H1 (cell line): ENCODE data around the gene ANKRD24. TPM values are rescaled to one million over a fixed set of nuclear protein-coding genes. Genes with fewer than 3 reads are reported as not detected.

Source experiments
- CTCF ChIA-PET: fragments of 300-600 bp; sonication (Branson Sonifier 250); formaldehyde crosslinking; loops from one replicate; lab custom pipeline; 2021; ENCODE audit not compliant: partially characterized antibody; lab: Charles Lee
- POLR2A ChIA-PET: fragments of 300-600 bp; sonication (Branson Sonifier 250); formaldehyde crosslinking; loops from one replicate; lab custom pipeline; 2021; ENCODE audit warnings: inconsistent platforms; ENCODE audit not compliant: partially characterized antibody; lab: Charles Lee
- DNase-seq, 2 experiments: peaks; one replicate each; pipeline versions ENCODE4 v3.0.0 to v3.0.0-alpha.2; 2010 to 2022; ENCODE audit warnings: low spot score in 2 of 2, low read depth in 1 of 2, mixed read lengths in 1 of 2
- FAIRE-seq: peaks from 2 replicates; lab custom pipeline; 2011; peaks lifted over from hg19 to GRCh38; lab: Jason Lieb, UNC
- H2AFZ ChIP-seq: 2 replicates; pipeline ENCODE4 v1.8.1; 2012; ENCODE audit warnings: low read length, inconsistent platforms
- H2AK5ac ChIP-seq: 2 replicates; pipeline ENCODE4 v1.6.1; 2013; ENCODE audit warnings: low read depth, low read length
- H2BK120ac ChIP-seq: replicated peaks from 2 replicates; pipeline ENCODE3; 2013; ENCODE audit warnings: low read depth, low read length, inconsistent platforms
- H2BK12ac ChIP-seq: 2 replicates; pipeline ENCODE4 v1.6.1; 2013; ENCODE audit warnings: low read depth, low read length
- H2BK15ac ChIP-seq: 2 replicates; pipeline ENCODE4 v1.6.1; 2013; ENCODE audit warnings: low read length
- H2BK20ac ChIP-seq: 2 replicates; pipeline ENCODE4 v1.6.1; 2013; ENCODE audit warnings: low read length
- H2BK5ac ChIP-seq: 2 replicates; pipeline ENCODE4 v1.6.1; 2013; ENCODE audit warnings: low read depth, low read length
- H3K14ac ChIP-seq: 2 replicates; pipeline ENCODE4 v1.6.1; 2013; ENCODE audit warnings: inconsistent platforms; ENCODE audit not compliant: insufficient read length
- H3K18ac ChIP-seq: 2 replicates; pipeline ENCODE4 v1.6.1; 2013; ENCODE audit warnings: low read length; ENCODE audit errors: extremely low read depth
- H3K23ac ChIP-seq: 2 replicates; pipeline ENCODE4 v1.6.1; 2013; ENCODE audit warnings: inconsistent platforms; ENCODE audit not compliant: insufficient read length
- H3K23me2 ChIP-seq: 2 replicates; pipeline ENCODE4 v1.6.1; 2013; ENCODE audit warnings: low read depth, low read length
- H3K27ac ChIP-seq: 2 replicates; pipeline ENCODE4 v1.6.1; 2011; ENCODE audit warnings: low read depth, low read length, inconsistent platforms
- H3K27me3 ChIP-seq, 4 experiments: replicated peaks in 1 of 4; 1 replicate in 1 of 4; 2 replicates in 3 of 4; pipeline versions ENCODE4 v1.6.1 to v1.8.1; 2011 to 2013; ENCODE audit warnings: low read length in 3 of 4, mild to moderate bottlenecking in 3 of 4, inconsistent platforms in 2 of 4, mixed read lengths in 2 of 4, moderate library complexity in 1 of 4; ENCODE audit not compliant: control insufficient read depth in 3 of 4, insufficient read depth in 3 of 4; ENCODE audit errors: extremely low read depth in 1 of 4
- H3K36me3 ChIP-seq, 4 experiments: 2 replicates each; pipeline versions ENCODE4 v1.6.1 to v1.8.1; 2011 to 2013; ENCODE audit warnings: mild to moderate bottlenecking in 4 of 4, low read length in 3 of 4, moderate library complexity in 2 of 4, control low read depth in 1 of 4, inconsistent platforms in 1 of 4; ENCODE audit not compliant: insufficient read depth in 4 of 4, control insufficient read depth in 2 of 4
- H3K4ac ChIP-seq: replicated peaks from 2 replicates; pipeline ENCODE3; 2013; ENCODE audit warnings: low read length, low read depth, mixed read lengths, inconsistent platforms; ENCODE audit not compliant: insufficient read length
- H3K4me1 ChIP-seq, 4 experiments: replicated peaks in 1 of 4; 1 replicate in 1 of 4; 2 replicates in 3 of 4; pipeline versions ENCODE4 v1.6.1 to v1.8.1; 2011 to 2013; ENCODE audit warnings: low read length in 3 of 4, inconsistent platforms in 2 of 4, mixed read lengths in 1 of 4; ENCODE audit not compliant: insufficient read depth in 4 of 4, control insufficient read depth in 3 of 4
- H3K4me2 ChIP-seq, 2 experiments: 2 replicates each; pipeline versions ENCODE4 v1.6.1 to v1.8.1; 2011 to 2013; ENCODE audit warnings: low read depth in 2 of 2, low read length in 2 of 2, control low read depth in 1 of 2, inconsistent platforms in 1 of 2, mild to moderate bottlenecking in 1 of 2; ENCODE audit not compliant: insufficient read depth in 1 of 2
- H3K4me3 ChIP-seq, 4 experiments: fragments of 200-600, 300-600 bp in 1 of 4; sonication (generic), shearing (Covaris generic), sonication (Bioruptor Twin) in 1 of 4; 2 replicates each; pipeline versions ENCODE4 v1.5.1 to v1.8.1; 2011 to 2016; ENCODE audit warnings: low read length in 4 of 4, low read depth in 3 of 4, control low read depth in 2 of 4, inconsistent platforms in 2 of 4, mild to moderate bottlenecking in 2 of 4, mixed read lengths in 1 of 4, moderate library complexity in 1 of 4; ENCODE audit not compliant: insufficient read depth in 2 of 4; ENCODE audit errors: extremely low read depth in 1 of 4
- H3K56ac ChIP-seq: replicated peaks from 2 replicates; pipeline ENCODE3; 2013; ENCODE audit warnings: low read depth, mild to moderate bottlenecking, mixed read lengths, low read length, inconsistent platforms; ENCODE audit not compliant: insufficient read length
- H3K79me1 ChIP-seq: 2 replicates; pipeline ENCODE4 v1.6.1; 2013; ENCODE audit warnings: low read depth, low read length, control low read depth
- H3K79me2 ChIP-seq, 2 experiments: 2 replicates each; pipeline versions ENCODE4 v1.6.1 to v1.8.1; 2012 to 2013; ENCODE audit warnings: low read length in 2 of 2, mild to moderate bottlenecking in 2 of 2, inconsistent platforms in 1 of 2; ENCODE audit not compliant: insufficient read depth in 2 of 2, control insufficient read depth in 1 of 2
- H3K9ac ChIP-seq, 4 experiments: replicated peaks in 1 of 4; 1 replicate in 1 of 4; 2 replicates in 3 of 4; pipeline versions ENCODE4 v1.6.1 to v1.8.1; 2011 to 2013; ENCODE audit warnings: low read depth in 3 of 4, low read length in 3 of 4, control low read depth in 2 of 4, mild to moderate bottlenecking in 2 of 4, moderate library complexity in 2 of 4, inconsistent platforms in 1 of 4; ENCODE audit errors: extremely low read depth in 1 of 4
- H3K9me3 ChIP-seq, 2 experiments: 2 replicates each; pipeline versions ENCODE4 v1.6.1 to v1.8.1; 2012 to 2013; ENCODE audit warnings: mild to moderate bottlenecking in 2 of 2, moderate library complexity in 2 of 2, control low read depth in 1 of 2, inconsistent platforms in 1 of 2, low read depth in 1 of 2, low read length in 1 of 2, mixed read lengths in 1 of 2; ENCODE audit not compliant: insufficient read depth in 2 of 2
- H4K20me1 ChIP-seq, 2 experiments: replicated peaks in 1 of 2; 2 replicates each; pipeline versions ENCODE3 to v1.8.1; 2011 to 2013; ENCODE audit warnings: inconsistent platforms in 2 of 2, low read length in 2 of 2, mild to moderate bottlenecking in 1 of 2; ENCODE audit not compliant: insufficient read depth in 2 of 2, control insufficient read depth in 1 of 2
- H4K5ac ChIP-seq: 2 replicates; pipeline ENCODE4 v1.6.1; 2013; ENCODE audit warnings: low read length, low read depth, mixed read lengths, inconsistent platforms; ENCODE audit not compliant: insufficient read length
- H4K8ac ChIP-seq: 2 replicates; pipeline ENCODE4 v1.8.0; 2013; ENCODE audit warnings: mild to moderate bottlenecking, moderate library complexity, low read length, inconsistent platforms; ENCODE audit not compliant: insufficient read depth; ENCODE audit errors: extremely low read depth
- H4K91ac ChIP-seq: replicated peaks from 2 replicates; pipeline ENCODE3; 2013; ENCODE audit warnings: low read length, mixed read lengths, inconsistent platforms; ENCODE audit not compliant: insufficient read length
- CTCF ChIP-seq, 3 experiments: IDR thresholded peaks; 1 replicate in 2 of 3; 2 replicates in 1 of 3; pipeline versions ENCODE4 v1.5.1 to v1.6.1; 2011; ENCODE audit warnings: low read length in 3 of 3, mild to moderate bottlenecking in 3 of 3, inconsistent platforms in 2 of 3, low read depth in 1 of 3, moderate library complexity in 1 of 3; ENCODE audit not compliant: insufficient read depth in 1 of 3; ENCODE audit errors: control extremely low read depth in 1 of 3
- KDM1A ChIP-seq: fragments of 200-600, 300-600 bp; sonication (generic); IDR thresholded peaks from 2 replicates; pipeline ENCODE4 v1.7.1; 2016; ENCODE audit warnings: mild to moderate bottlenecking, low read length, borderline replicate concordance
- SIRT6 ChIP-seq: IDR thresholded peaks from one replicate; pipeline ENCODE4 v1.7.1; 2012; ENCODE audit warnings: low read length, inconsistent platforms
- YY1 ChIP-seq: IDR thresholded peaks from 2 replicates; pipeline ENCODE4 v1.6.1; 2011; ENCODE audit warnings: low read depth, mild to moderate bottlenecking, low read length
- WGBS, 2 experiments: shearing (Covaris generic) in 1 of 2; methylation state at CpG; one replicate each; pipeline versions ENCODE4 v1.1.6 to v1.1.7; 2013 to 2015; ENCODE audit warnings: low lambda C conversion rate in 2 of 2, mixed read lengths in 2 of 2, inconsistent platforms in 1 of 2, low coverage in 1 of 2, missing lambda C conversion rate in 1 of 2; ENCODE audit not compliant: insufficient replicate concordance in 2 of 2, insufficient coverage in 1 of 2, insufficient read length in 1 of 2; ENCODE audit errors: extremely low coverage in 1 of 2, missing lambda C conversion rate in 1 of 2; 5-methylcytosine and 5-hydroxymethylcytosine counted together
- polyA plus RNA-seq, 7 experiments: library from polyadenylated mRNA; depleted of rRNA in 3 of 7; stranded (reverse) in 5 of 7; unstranded in 2 of 7; fragments of >200 nt in 5 of 7; fragments of 200-250 nt in 2 of 7; gene quantifications; 1 replicate in 5 of 7; 2 replicates in 1 of 7; 4 replicates in 1 of 7; pipeline versions ENCODE4 v1.2.1 to v1.2.3, GENCODE V29; 2011 to 2013; ENCODE audit warnings: missing spikeins in 2 of 7, mixed read lengths in 2 of 7
- total RNA-seq: library from RNA; stranded (reverse); fragmentation: NEBNext Ultra II Directional; extraction: Animal tissue kit (Norgen Biotek cat#: 25700); gene quantifications from 2 replicates; pipeline ENCODE4 v1.2.1, GENCODE V29; 2021

The ANKRD24 gene
- total and polyA plus RNA-seq, 2 of the 8 experiments (the other 6 are each of a cell fraction or from before 2014, with no cell fraction given): 7.6 to 14.1 TPM

- Histone ChIP-seq H3K18ac (no peak overlapping the region), H2BK120ac (no peak overlapping the region), H4K20me1 (no peaks in the 10 kb centered on the region), H2BK20ac (no peak overlapping the region), H3K9me3 (peaks cover 7 to 11% of the 10 kb centered on the region in 2 experiments; a peak in 3 of 4 replicates), H3K27ac (no peak overlapping the region), H2BK12ac (no peak overlapping the region), H3K79me1 (no peaks in the 10 kb centered on the region), H3K4me3 (no peak overlapping the region), H3K14ac (no peak overlapping the region)
- 0 out of 2 replicates have a peak, but pooled peaks have one; percentile 22 for TF ChIP-seq KDM1A
- TF ChIP-seq YY1: peak; percentile 88
- TF ChIP-seq SIRT6: no peak
- peak; percentile 40 to 71 (median 66) for TF ChIP-seq CTCF (IDR thresholded peaks at IDR 0.05; ENCODE audit: control extremely low read depth in 1 of 3, insufficient read depth in 1 of 3, low read depth in 1 of 3, low read length in 3 of 3)
- TF ChIP-seq, all 59 proteins: peak for 3
- POLR2A ChIA-PET: interaction anchor here (2.6 to 3.9 kb wide), 2 partner anchors 8 to 11 kb away, joined by 7 to 16 read pairs; no protein-coding TSS in a partner anchor
- H2BK5ac ChIP-seq: no peak overlapping the region
- peaks cover 4 to 61% (median 34%) of the 10 kb centered on the region in 4 experiments; a peak in 7 of 8 replicates for H3K36me3 ChIP-seq
- no peak overlapping the region for H4K91ac ChIP-seq
- no peak overlapping the region for H3K4me2 ChIP-seq
- no peak overlapping the region for H2AFZ ChIP-seq
- no peaks in the 10 kb centered on the region for H3K4me1 ChIP-seq
- WGBS, 2 experiments: 89% methylated on average over 4 of the region's 4 CpGs; no CpG with 5 or more reads in 1 of the 2 experiments
- H3K4ac ChIP-seq: no peak overlapping the region
- H3K9ac ChIP-seq: no peak overlapping the region
- DNase-seq: no peak
- no peaks in the 10 kb centered on the region for H3K27me3 ChIP-seq
- no peak overlapping the region for H3K23ac ChIP-seq
- H4K8ac ChIP-seq: no peak overlapping the region
- FAIRE-seq: no peak
- no peak overlapping the region for H2BK15ac ChIP-seq
- H3K56ac ChIP-seq: no peak overlapping the region
- H4K5ac ChIP-seq: no peak overlapping the region
- no peak overlapping the region for H2AK5ac ChIP-seq
- no peaks in the 10 kb centered on the region for H3K79me2 ChIP-seq
- CTCF ChIA-PET: interaction anchor here (0.9 to 4.2 kb wide), 7 partner anchors 11 to 97 kb away, joined by 3 to 27 read pairs (median 4); no protein-coding TSS in a partner anchor
- no peaks in the 10 kb centered on the region for H3K23me2 ChIP-seq
Observed at GRCh38 chr19:4256563-4256962, 74.1 kb downstream of the ANKRD24 start.
